ENCODE data around the gene MOB3A. TPM values are rescaled to one million over a fixed set of nuclear protein-coding genes. Genes with fewer than 3 reads are reported as not detected.

The MOB3A gene
- total and polyA plus RNA-seq, 2 of the 13 experiments (the other 11 are each of a cell fraction or from before 2014, with no cell fraction given) = 3.5 to 17.8 TPM

DNA sequence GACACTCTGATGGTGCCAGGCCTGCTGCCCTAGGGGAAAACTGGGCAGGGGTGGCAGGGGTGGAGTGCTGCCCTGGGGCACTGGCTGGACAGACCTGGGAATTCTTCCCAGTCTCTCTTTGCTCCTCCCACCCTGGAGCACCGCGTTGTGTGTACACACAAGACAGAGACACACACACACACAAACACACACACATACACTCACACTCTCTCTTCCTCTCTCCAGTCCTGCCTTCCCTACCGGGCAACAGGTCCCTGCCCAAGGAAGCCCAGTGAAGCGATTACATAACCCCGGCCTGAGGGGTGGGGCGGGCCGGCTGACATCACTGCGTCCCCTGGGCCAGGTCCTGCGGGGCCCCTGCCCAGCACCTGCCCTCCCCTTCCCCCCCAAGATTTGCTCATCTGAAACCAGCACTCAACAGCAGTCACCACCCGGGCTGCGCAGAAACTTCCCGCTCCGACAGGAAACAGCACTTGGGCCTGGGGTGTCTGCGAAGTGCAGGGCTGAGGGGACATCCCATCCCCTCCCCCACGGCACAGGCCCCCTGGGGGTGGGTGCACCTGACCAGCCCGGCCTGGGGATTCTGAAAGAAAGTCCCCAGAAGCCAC lies 46.3 kb downstream of the MOB3A start:
- peak overlapping the region; percentile 88 for H3K4me2 ChIP-seq (ENCODE audit: low read depth, low read length)
- FAIRE-seq (peak; percentile 66), DNase-seq (ENCODE audit: low spot score) (peak; percentile 75), ATAC-seq (peak; percentile 28)
- H3K4me3 ChIP-seq (replicated peaks in 1 of 3; ENCODE audit: insufficient read depth in 1 of 3, low read depth in 2 of 3, low read length in 3 of 3) = peak overlapping the region; percentile 92 to 94 (median 93)
- 0% methylated on average over 13 of the region's 16 CpGs for WGBS (ENCODE audit: low lambda C conversion rate)
- peaks cover 66% of the 10 kb centered on the region for H3K4me1 ChIP-seq (ENCODE audit: insufficient read depth, low read length)
- H4K20me1 ChIP-seq (ENCODE audit: insufficient read depth, low read length) = peaks cover 42% of the 10 kb centered on the region
- TSS peak; percentile 72 for BruUV-seq (replicated peaks)
- no peak overlapping the region for H2AFZ ChIP-seq (ENCODE audit: low read length)
- peak overlapping the region; percentile 86 for H3K9ac ChIP-seq (ENCODE audit: insufficient read depth, low read depth, low read length)
- POLR2A ChIA-PET = interaction anchor here (1.9 to 2.4 kb wide), 6 partner anchors 9 to 34 kb away, joined by 6 to 26 read pairs (median 8); partner anchors contain the start of gene BTBD2
- H3K27ac ChIP-seq (ENCODE audit: extremely low read length, insufficient read depth, low read length) = peak overlapping the region; percentile 63
- H3K79me2 ChIP-seq (ENCODE audit: insufficient read depth, low read length) = peaks cover 34% of the 10 kb centered on the region
- H3K9me3 ChIP-seq (ENCODE audit: low read length) = no peaks in the 10 kb centered on the region
- H3K36me3 ChIP-seq (replicated peaks in 1 of 2; ENCODE audit: control insufficient read depth in 1 of 2, insufficient read depth in 2 of 2, low read length in 2 of 2) = peaks cover 6 to 18% of the 10 kb centered on the region in 2 experiments
- intact Hi-C loops (cut with micrococcal nuclease; ENCODE audit: unreplicated experiment) (no loop called here), in situ Hi-C loops (cut with HindIII; ENCODE audit: extremely low pct_ligation_motif_present, low pct_unique_long_range_greater_than_20kb) (no loop called here)
- CTCF ChIA-PET (ENCODE audit: low intra/inter-chr PET ratio, low total read pairs) = no interaction called here
- H3K27me3 ChIP-seq (ENCODE audit: control insufficient read depth in 1 of 2, insufficient read depth in 2 of 2, low read length in 2 of 2) = no peaks in the 10 kb centered on the region
- TF ChIP-seq ELF3 (CRISPR knock-in tag; IDR thresholded peaks at IDR 0.05) = 0 out of 2 replicates have a peak, but pooled peaks have one; percentile 34
- TF ChIP-seq YEATS4 (CRISPR knock-in tag; IDR thresholded peaks at IDR 0.05; ENCODE audit: borderline replicate concordance) = no peak
- no peak for TF ChIP-seq ZNF383 (CRISPR knock-in tag; IDR thresholded peaks at IDR 0.05; ENCODE audit: borderline replicate concordance)
- no peak for TF ChIP-seq TBX2 (CRISPR knock-in tag; IDR thresholded peaks at IDR 0.05; ENCODE audit: borderline replicate concordance)
- TF ChIP-seq ZNF343 (CRISPR knock-in tag; IDR thresholded peaks at IDR 0.05) = no peak
- TF ChIP-seq PHF5A (CRISPR knock-in tag; IDR thresholded peaks at IDR 0.05; ENCODE audit: low read depth, unreplicated experiment) = no peak
- peak; percentile 52; the same call in 1 of the 2 replicates for TF ChIP-seq ZNF740 (CRISPR knock-in tag; IDR thresholded peaks at IDR 0.05)
- no peak for TF ChIP-seq PBX3 (CRISPR knock-in tag; IDR thresholded peaks at IDR 0.05; ENCODE audit: borderline replicate concordance)
- TF ChIP-seq ZSCAN9 (CRISPR knock-in tag; IDR thresholded peaks at IDR 0.05; ENCODE audit: borderline replicate concordance) = peak; percentile 33; the same call in 1 of the 2 replicates
- no peak for TF ChIP-seq MATR3 (CRISPR knock-in tag; IDR thresholded peaks at IDR 0.05)
- TF ChIP-seq, protein P1, sequence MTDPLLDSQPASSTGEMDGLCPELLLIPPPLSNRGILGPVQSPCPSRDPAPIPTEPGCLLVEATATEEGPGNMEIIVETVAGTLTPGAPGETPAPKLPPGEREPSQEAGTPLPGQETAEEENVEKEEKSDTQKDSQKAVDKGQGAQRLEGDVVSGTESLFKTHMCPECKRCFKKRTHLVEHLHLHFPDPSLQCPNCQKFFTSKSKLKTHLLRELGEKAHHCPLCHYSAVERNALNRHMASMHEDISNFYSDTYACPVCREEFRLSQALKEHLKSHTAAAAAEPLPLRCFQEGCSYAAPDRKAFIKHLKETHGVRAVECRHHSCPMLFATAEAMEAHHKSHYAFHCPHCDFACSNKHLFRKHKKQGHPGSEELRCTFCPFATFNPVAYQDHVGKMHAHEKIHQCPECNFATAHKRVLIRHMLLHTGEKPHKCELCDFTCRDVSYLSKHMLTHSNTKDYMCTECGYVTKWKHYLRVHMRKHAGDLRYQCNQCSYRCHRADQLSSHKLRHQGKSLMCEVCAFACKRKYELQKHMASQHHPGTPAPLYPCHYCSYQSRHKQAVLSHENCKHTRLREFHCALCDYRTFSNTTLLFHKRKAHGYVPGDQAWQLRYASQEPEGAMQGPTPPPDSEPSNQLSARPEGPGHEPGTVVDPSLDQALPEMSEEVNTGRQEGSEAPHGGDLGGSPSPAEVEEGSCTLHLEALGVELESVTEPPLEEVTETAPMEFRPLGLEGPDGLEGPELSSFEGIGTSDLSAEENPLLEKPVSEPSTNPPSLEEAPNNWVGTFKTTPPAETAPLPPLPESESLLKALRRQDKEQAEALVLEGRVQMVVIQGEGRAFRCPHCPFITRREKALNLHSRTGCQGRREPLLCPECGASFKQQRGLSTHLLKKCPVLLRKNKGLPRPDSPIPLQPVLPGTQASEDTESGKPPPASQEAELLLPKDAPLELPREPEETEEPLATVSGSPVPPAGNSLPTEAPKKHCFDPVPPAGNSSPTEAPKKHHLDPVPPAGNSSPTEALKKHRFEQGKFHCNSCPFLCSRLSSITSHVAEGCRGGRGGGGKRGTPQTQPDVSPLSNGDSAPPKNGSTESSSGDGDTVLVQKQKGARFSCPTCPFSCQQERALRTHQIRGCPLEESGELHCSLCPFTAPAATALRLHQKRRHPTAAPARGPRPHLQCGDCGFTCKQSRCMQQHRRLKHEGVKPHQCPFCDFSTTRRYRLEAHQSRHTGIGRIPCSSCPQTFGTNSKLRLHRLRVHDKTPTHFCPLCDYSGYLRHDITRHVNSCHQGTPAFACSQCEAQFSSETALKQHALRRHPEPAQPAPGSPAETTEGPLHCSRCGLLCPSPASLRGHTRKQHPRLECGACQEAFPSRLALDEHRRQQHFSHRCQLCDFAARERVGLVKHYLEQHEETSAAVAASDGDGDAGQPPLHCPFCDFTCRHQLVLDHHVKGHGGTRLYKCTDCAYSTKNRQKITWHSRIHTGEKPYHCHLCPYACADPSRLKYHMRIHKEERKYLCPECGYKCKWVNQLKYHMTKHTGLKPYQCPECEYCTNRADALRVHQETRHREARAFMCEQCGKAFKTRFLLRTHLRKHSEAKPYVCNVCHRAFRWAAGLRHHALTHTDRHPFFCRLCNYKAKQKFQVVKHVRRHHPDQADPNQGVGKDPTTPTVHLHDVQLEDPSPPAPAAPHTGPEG (CRISPR knock-in tag; IDR thresholded peaks at IDR 0.05) = no peak
- no peak for TF ChIP-seq NFE2L1 (CRISPR knock-in tag; IDR thresholded peaks at IDR 0.05; ENCODE audit: borderline replicate concordance)
- TF ChIP-seq ZSCAN25 (CRISPR knock-in tag; IDR thresholded peaks at IDR 0.05) = 0 out of 2 replicates have a peak, but pooled peaks have one; percentile 19
- TF ChIP-seq, protein P2, sequence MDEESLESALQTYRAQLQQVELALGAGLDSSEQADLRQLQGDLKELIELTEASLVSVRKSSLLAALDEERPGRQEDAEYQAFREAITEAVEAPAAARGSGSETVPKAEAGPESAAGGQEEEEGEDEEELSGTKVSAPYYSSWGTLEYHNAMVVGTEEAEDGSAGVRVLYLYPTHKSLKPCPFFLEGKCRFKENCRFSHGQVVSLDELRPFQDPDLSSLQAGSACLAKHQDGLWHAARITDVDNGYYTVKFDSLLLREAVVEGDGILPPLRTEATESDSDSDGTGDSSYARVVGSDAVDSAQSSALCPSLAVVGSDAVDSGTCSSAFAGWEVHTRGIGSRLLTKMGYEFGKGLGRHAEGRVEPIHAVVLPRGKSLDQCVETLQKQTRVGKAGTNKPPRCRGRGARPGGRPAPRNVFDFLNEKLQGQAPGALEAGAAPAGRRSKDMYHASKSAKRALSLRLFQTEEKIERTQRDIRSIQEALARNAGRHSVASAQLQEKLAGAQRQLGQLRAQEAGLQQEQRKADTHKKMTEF (CRISPR knock-in tag; IDR thresholded peaks at IDR 0.05) = peak; percentile 43
- 0 out of 2 replicates have a peak, but pooled peaks have one; percentile 17 for TF ChIP-seq NFKBIZ (CRISPR knock-in tag; IDR thresholded peaks at IDR 0.05)
- 0 out of 2 replicates have a peak, but pooled peaks have one; percentile 27 for TF ChIP-seq ZNF274 (CRISPR knock-in tag; IDR thresholded peaks at IDR 0.05)

Measured in HepG2 (cell line).